WTC11 (cell line): Measurements from ENCODE around the gene ADIG. TPM values are rescaled to one million over a fixed set of nuclear protein-coding genes. Genes with fewer than 3 reads are reported as not detected.

ENCODE experiments used
- ATAC-seq: fragments of 200-7000 bp; cut with Tn5 transposase; 2 replicates; pipeline ENCODE4 v1.10.0; 2021; ENCODE audit warnings: mild to moderate bottlenecking, moderate library complexity
- CTCF ChIA-PET: fragments of 300-600 bp; sonication (Branson Sonifier 250); formaldehyde crosslinking; loops from one replicate; lab custom pipeline; 2021; ENCODE audit warnings: antibody characterized with exemption; lab: Charles Lee
- POLR2A ChIA-PET: fragments of 350-600 bp; sonication (Branson Sonifier 250); formaldehyde crosslinking; loops from one replicate; lab custom pipeline; 2021; ENCODE audit warnings: antibody characterized with exemption; lab: Charles Lee
- DNase-seq: peaks from one replicate; pipeline ENCODE4 v3.0.0; 2021; ENCODE audit warnings: low spot score
- H3K27ac Mint-ChIP-seq: 2 replicates; pipeline ENCODE4 v1.8.0; 2021; ENCODE audit warnings: mixed read lengths
- H3K27me3 Mint-ChIP-seq: 2 replicates; pipeline ENCODE4 v1.8.0; 2021; ENCODE audit warnings: low read depth, mild to moderate bottlenecking, moderate library complexity, mixed read lengths
- H3K36me3 Mint-ChIP-seq: 2 replicates; pipeline ENCODE4 v1.8.0; 2021; ENCODE audit warnings: mixed read lengths
- H3K4me1 Mint-ChIP-seq: 2 replicates; pipeline ENCODE4 v1.8.0; 2022; ENCODE audit warnings: mixed read lengths
- H3K4me3 Mint-ChIP-seq: 2 replicates; pipeline ENCODE4 v1.8.0; 2021; ENCODE audit warnings: mild to moderate bottlenecking, moderate library complexity, mixed read lengths
- H3K9me3 Mint-ChIP-seq: 2 replicates; pipeline ENCODE4 v1.8.0; 2021; ENCODE audit warnings: mixed read lengths
- AFF4 ChIP-seq: sonication (generic); formaldehyde crosslinking; IDR thresholded peaks from 2 replicates; pipeline ENCODE4 v1.8.1; 2023; ENCODE audit warnings: mild to moderate bottlenecking, missing genetic modification reagents, borderline replicate concordance
- ARID4B ChIP-seq: sonication (generic); formaldehyde crosslinking; IDR thresholded peaks from 2 replicates; pipeline ENCODE4 v1.8.0; 2023; ENCODE audit warnings: missing genetic modification reagents, mild to moderate bottlenecking, borderline replicate concordance
- CREB1 ChIP-seq: sonication (generic); formaldehyde crosslinking; IDR thresholded peaks from 2 replicates; pipeline ENCODE4 v1.8.0; 2023; ENCODE audit warnings: mild to moderate bottlenecking, missing genetic modification reagents
- E2F1 ChIP-seq: sonication (generic); formaldehyde crosslinking; IDR thresholded peaks from 2 replicates; pipeline ENCODE4 v1.8.0; 2022; ENCODE audit warnings: mild to moderate bottlenecking, missing genetic modification reagents
- E2F5 ChIP-seq: sonication (generic); formaldehyde crosslinking; IDR thresholded peaks from 2 replicates; pipeline ENCODE4 v1.8.1; 2022; ENCODE audit warnings: mild to moderate bottlenecking, moderate library complexity, missing genetic modification reagents
- EMX1 ChIP-seq: fragments of 250-450 bp; sonication (Bioruptor Pico); IDR thresholded peaks from 2 replicates; pipeline ENCODE4 v1.8.0; 2021; ENCODE audit warnings: mild to moderate bottlenecking
- ERG ChIP-seq: fragments of 250-450 bp; sonication (Bioruptor Pico); IDR thresholded peaks from 2 replicates; pipeline ENCODE4 v1.8.0; 2021; ENCODE audit warnings: mild to moderate bottlenecking
- FOXK1 ChIP-seq: sonication (generic); formaldehyde crosslinking; IDR thresholded peaks from 2 replicates; pipeline ENCODE4 v1.8.0; 2022; ENCODE audit warnings: mild to moderate bottlenecking, moderate library complexity, missing genetic modification reagents
- FOXP1 ChIP-seq: sonication (generic); formaldehyde crosslinking; IDR thresholded peaks from 2 replicates; pipeline ENCODE4 v1.8.0; 2022; ENCODE audit warnings: missing genetic modification reagents, mild to moderate bottlenecking, moderate library complexity, borderline replicate concordance
- FOXP4 ChIP-seq: sonication (generic); formaldehyde crosslinking; IDR thresholded peaks from 2 replicates; pipeline ENCODE4 v1.8.0; 2022; ENCODE audit warnings: mild to moderate bottlenecking, missing genetic modification reagents
- GABPB1 ChIP-seq: sonication (generic); formaldehyde crosslinking; IDR thresholded peaks from 2 replicates; pipeline ENCODE4 v1.8.1; 2023; ENCODE audit warnings: mild to moderate bottlenecking, missing genetic modification reagents
- GTF2I ChIP-seq: fragments of 250-450 bp; sonication (Bioruptor Pico); conservative IDR thresholded peaks from 2 replicates; pipeline ENCODE4 v1.4.0; 2021; ENCODE audit warnings: mild to moderate bottlenecking
- HMGXB4 ChIP-seq: sonication (generic); formaldehyde crosslinking; IDR thresholded peaks from 2 replicates; pipeline ENCODE4 v1.8.1; 2023; ENCODE audit warnings: mild to moderate bottlenecking, moderate library complexity, missing genetic modification reagents
- NR2C2 ChIP-seq: sonication (generic); formaldehyde crosslinking; IDR thresholded peaks from 2 replicates; pipeline ENCODE4 v1.8.0; 2022; ENCODE audit warnings: mild to moderate bottlenecking, missing genetic modification reagents
- RORB ChIP-seq: fragments of 250-450 bp; sonication (Bioruptor Pico); IDR thresholded peaks from 2 replicates; pipeline ENCODE4 v1.9.0; 2021; ENCODE audit warnings: mild to moderate bottlenecking
- ZNF416 ChIP-seq: fragments of 250-450 bp; sonication (Bioruptor Pico); IDR thresholded peaks from 2 replicates; pipeline ENCODE4 v1.9.0; 2021; ENCODE audit warnings: mild to moderate bottlenecking, inconsistent platforms
- ZNF671 ChIP-seq: fragments of 250-450 bp; sonication (Bioruptor Pico); IDR thresholded peaks from 2 replicates; pipeline ENCODE4 v1.8.0; 2021; ENCODE audit warnings: mild to moderate bottlenecking
- total RNA-seq: library from RNA; stranded (reverse); gene quantifications from 3 replicates; pipeline ENCODE4 v1.2.3, GENCODE V29; 2021

Gene ADIG
- total RNA-seq, 1 experiment from 2014 or later: not detected

- no peak for ATAC-seq
- no peak overlapping the region for H3K27ac Mint-ChIP-seq
- H3K9me3 Mint-ChIP-seq: no peaks in the 10 kb centered on the region
- H3K27me3 Mint-ChIP-seq: peaks cover 4% of the 10 kb centered on the region
- no peak for DNase-seq
- CTCF ChIA-PET: no interaction called here
- POLR2A ChIA-PET: no interaction called here
- no peak overlapping the region for H3K4me3 Mint-ChIP-seq
- H3K36me3 Mint-ChIP-seq: no peaks in the 10 kb centered on the region
- peaks cover 9% of the 10 kb centered on the region for H3K4me1 Mint-ChIP-seq
- no peak for TF ChIP-seq NR2C2 (CRISPR knock-in tag)
- no peak for TF ChIP-seq AFF4
- no peak for TF ChIP-seq GABPB1 (CRISPR knock-in tag)
- TF ChIP-seq HMGXB4: no peak
- TF ChIP-seq GTF2I: no peak
- TF ChIP-seq FOXP4: no peak
- TF ChIP-seq ZNF416 (CRISPR knock-in tag): no peak
- no peak for TF ChIP-seq EMX1 (CRISPR knock-in tag)
- no peak for TF ChIP-seq CREB1 (CRISPR knock-in tag)
- TF ChIP-seq FOXP1 (CRISPR knock-in tag): no peak
- TF ChIP-seq RORB (CRISPR knock-in tag): no peak
- no peak for TF ChIP-seq E2F5 (CRISPR knock-in tag)
- TF ChIP-seq FOXK1 (CRISPR knock-in tag): no peak
- TF ChIP-seq E2F1 (CRISPR knock-in tag): no peak
- TF ChIP-seq ARID4B: no peak
- no peak for TF ChIP-seq ERG (CRISPR knock-in tag)
- TF ChIP-seq ZNF671 (CRISPR knock-in tag): no peak
- TF ChIP-seq, all 79 proteins: peak for 0
These were observed 34.3 kb downstream of the ADIG start for GRCh38 chr20:38615283-38615682.
